ENCODE results near the gene EPHB3. TPM values are rescaled to one million over a fixed set of nuclear protein-coding genes. Genes with fewer than 3 reads are reported as not detected.

EPHB3 gene
- total RNA-seq (2014; rRNA removed; shearing (Covaris generic)) = 16.4 and 16.6 TPM in 2 replicates

DNA sequence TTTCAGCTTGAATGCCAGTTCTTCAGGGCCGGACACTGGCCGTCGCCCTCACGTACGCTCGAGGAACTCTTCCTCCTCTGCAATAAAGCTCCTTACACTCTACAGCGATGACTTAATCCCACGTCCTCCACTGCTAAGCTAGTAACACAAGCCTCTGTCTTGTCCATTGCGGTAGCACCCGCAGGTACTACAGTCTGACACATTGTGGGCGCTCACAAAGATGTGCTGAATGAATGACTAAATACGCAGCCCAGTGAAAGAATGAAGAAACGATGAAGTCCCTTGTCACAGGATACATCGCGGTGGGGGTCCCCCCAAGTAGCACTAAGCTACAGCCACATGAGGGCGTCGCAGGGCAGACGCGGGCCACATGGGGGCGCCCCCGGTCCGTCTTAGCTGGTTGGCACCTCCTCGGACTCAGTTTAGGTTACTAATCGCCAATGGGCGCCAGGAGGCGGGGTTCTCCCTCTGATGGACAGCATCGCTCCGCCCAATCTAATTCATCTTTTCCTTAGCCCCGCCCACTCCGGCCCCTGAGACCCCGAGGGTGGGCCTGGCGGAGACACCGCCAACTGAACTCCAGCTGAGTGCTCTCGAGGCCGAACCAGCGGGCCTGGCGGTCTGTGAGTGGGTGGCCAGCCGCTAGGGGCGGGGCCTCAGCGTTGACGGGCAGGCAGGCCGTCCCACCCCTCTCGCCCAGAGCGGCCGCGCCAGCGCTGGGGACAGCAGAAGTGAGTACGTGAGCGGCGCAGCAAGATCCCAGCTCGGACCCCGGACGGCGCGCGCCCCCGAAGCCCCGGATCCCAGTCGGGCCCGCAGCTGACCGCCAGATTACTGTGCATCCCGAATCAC lies at the start of gene EPHB3:
TSS of gene EPHB3 (plus strand) at position 725 of the 852 bp plus-strand sequence. CDS start 451 bp downstream, outside the sequence.
- 0 out of 2 replicates have a peak within 1 kb of the TSS, but pooled peaks have one; percentile 1 for H3K27ac ChIP-seq
- no peaks in the 10 kb centered on the region for H3K9me3 ChIP-seq (replicated peaks)
- H3K4me3 ChIP-seq = peak within 1 kb of the TSS; percentile 70
- H3K4me1 ChIP-seq = peaks cover 17% of the 10 kb centered on the region; the same call in 1 of the 2 replicates
- DNase-seq = peak; percentile 99
- H3K27me3 ChIP-seq = peaks cover 13% of the 10 kb centered on the region; the same call in 1 of the 2 replicates
- H3K36me3 ChIP-seq = no peaks in the 10 kb centered on the region

DNA sequence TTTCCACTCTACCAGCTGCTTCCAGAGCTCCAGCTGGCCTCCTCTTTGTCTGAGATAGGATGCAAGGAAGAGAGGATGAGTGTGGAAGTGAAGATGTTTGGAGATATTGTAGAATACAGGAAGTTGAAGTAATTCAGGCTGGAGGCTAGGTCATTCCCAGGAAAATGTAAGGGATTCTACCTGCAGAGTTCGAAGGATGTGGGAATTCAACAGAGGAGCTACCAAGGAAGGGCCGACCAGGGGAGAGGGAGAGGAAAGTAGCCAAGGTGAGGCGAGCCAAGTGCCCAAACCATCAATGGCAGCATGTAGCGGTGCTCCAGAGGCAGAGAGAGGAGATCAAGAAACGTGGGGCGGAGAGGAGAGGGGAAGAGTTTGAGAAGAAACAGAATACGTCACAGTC lies 49.0 kb upstream of the EPHB3 start:
- Histone ChIP-seq H3K27ac (no peak overlapping the region), H3K27me3 (no peaks in the 10 kb centered on the region)

GRCh38 chr3:184513276-184514170 lies 48.1 kb upstream of the EPHB3 start:
- H3K9me3 ChIP-seq (replicated peaks) = peaks cover 3% of the 10 kb centered on the region; the same call in 1 of the 2 replicates
- no peaks in the 10 kb centered on the region; the same call in 1 of the 2 replicates for H3K27me3 ChIP-seq
- DNase-seq = peak; percentile 76 to 89
- no peaks in the 10 kb centered on the region for H3K36me3 ChIP-seq
- H3K27ac ChIP-seq = no peak overlapping the region
- H3K4me1 ChIP-seq = peaks cover 7% of the 10 kb centered on the region
- peak overlapping the region; percentile 32 for H3K4me3 ChIP-seq

More for the DNA sequence above, 49.0 kb upstream of the EPHB3 start:
- no peak for DNase-seq
- Histone ChIP-seq H3K9me3 (replicated peaks) (peaks cover 3% of the 10 kb centered on the region; the same call in 1 of the 2 replicates), H3K4me3 (no peak overlapping the region), H3K4me1 (peaks cover 7% of the 10 kb centered on the region), H3K36me3 (no peaks in the 10 kb centered on the region)

DNA sequence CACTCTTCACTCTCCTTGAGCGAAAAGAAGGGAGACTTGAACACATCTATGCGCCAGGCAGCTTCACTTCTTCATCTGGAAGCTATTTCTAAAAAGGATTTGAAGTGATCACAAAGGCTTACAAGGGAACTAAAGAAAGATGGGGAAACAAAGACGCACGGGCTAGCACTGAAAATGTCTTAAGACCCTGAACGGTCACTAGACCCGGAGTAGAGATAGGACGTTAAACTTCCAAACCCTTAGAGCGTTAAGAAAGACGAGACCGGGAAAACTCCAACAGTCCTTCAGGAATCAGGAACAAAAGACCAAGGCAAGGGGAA lies 47.5 kb upstream of the EPHB3 start:
- H3K4me3 ChIP-seq = peak overlapping the region; percentile 32
- no peak overlapping the region for H3K27ac ChIP-seq
- no peaks in the 10 kb centered on the region; the same call in 1 of the 2 replicates for H3K27me3 ChIP-seq
- no peaks in the 10 kb centered on the region for H3K36me3 ChIP-seq
- H3K9me3 ChIP-seq (replicated peaks) = peaks cover 3% of the 10 kb centered on the region; the same call in 1 of the 2 replicates
- peaks cover 5% of the 10 kb centered on the region for H3K4me1 ChIP-seq
- DNase-seq = no peak

DNA sequence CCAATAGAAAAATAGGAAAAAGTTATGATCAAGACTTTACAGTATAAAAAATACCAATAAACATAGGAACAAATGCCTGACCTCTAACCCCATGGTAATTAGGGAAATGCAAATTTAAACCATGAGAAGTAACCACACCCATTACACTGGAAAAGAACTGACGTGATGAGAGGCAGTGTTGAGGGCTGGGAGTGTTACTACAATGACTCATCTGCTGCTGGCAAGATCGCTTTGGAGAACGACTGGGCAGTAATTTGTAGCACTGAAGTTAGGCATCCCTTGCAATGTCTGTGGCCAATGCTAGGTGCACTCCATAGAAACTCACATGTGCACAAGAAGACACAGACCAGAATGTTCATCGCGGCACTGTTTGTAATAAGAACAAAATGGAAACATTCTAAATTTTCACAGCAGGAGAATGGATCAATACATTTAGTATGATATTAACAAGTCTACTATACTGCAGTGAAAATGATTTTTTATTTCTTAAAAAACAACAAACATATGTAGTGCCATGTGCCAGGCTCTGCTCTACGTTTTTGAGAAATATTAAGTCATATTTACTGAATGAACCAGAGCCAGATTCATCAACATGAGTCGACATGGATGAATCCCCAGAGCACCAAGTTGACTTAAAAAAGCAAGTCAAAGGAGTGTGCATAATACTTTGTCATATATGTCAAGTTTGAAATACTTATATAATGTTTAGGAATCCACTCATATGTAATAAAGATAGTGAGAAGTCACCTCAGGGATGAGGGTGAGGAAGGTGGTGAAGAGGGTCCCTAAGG lies 37.6 kb upstream of the EPHB3 start:
- no peaks in the 10 kb centered on the region for H3K9me3 ChIP-seq (replicated peaks)
- no peaks in the 10 kb centered on the region for H3K4me1 ChIP-seq
- no peak overlapping the region for H3K27ac ChIP-seq
- no peaks in the 10 kb centered on the region for H3K36me3 ChIP-seq
- H3K4me3 ChIP-seq = no peak overlapping the region
- peak in 1 of 2 experiments; percentile 41 for DNase-seq
- H3K27me3 ChIP-seq = no peaks in the 10 kb centered on the region; the same call in 1 of the 2 replicates

DNA sequence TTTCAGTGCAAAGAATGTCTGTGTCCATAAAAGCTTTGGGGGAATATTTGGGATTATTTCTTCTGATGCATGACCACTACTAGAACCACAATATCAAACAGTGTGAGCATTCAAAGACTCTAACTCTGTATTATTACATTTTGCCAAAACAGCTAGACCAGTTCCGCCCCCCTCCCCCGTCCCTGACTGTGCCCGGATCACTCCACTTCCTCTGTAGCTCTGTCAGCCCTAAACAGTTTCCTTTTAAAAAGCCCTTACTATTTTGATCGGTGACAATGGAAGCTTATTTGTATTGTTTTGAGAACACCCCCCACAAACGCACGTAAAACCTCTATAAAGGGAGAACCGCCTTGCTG lies 36.6 kb upstream of the EPHB3 start:
- Histone ChIP-seq H3K4me3 (peak overlapping the region; percentile 39), H3K27ac (no peak overlapping the region), H3K36me3 (no peaks in the 10 kb centered on the region), H3K27me3 (no peaks in the 10 kb centered on the region; the same call in 1 of the 2 replicates), H3K9me3 (replicated peaks) (no peaks in the 10 kb centered on the region), H3K4me1 (no peaks in the 10 kb centered on the region)
- no peak for DNase-seq

GRCh38 chr3:184525337-184526087 lies 36.1 kb upstream of the EPHB3 start:
- Histone ChIP-seq H3K27me3 (no peaks in the 10 kb centered on the region; the same call in 1 of the 2 replicates), H3K36me3 (no peaks in the 10 kb centered on the region), H3K9me3 (replicated peaks) (no peaks in the 10 kb centered on the region), H3K4me1 (no peaks in the 10 kb centered on the region), H3K27ac (no peak overlapping the region), H3K4me3 (peak overlapping the region; percentile 39)
- no peak for DNase-seq

DNA sequence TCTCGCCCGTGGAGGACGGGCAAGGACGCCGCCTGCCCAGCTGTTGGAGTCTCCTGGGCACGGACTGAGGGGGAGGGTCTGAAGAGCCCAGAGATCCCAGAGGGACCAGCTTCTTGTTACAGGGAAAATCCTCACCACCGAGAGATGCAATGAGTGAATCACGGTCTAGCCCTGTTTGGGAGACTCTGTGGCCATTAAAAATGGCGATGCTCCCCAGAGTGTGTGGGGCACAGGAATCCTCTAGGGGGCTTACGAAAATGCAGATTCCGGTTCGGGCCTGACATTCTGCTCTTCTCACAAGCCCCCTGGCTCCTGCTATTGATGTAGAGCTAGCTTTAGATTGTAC lies 35.5 kb upstream of the EPHB3 start:
- no peaks in the 10 kb centered on the region; the same call in 1 of the 2 replicates for H3K27me3 ChIP-seq
- no peaks in the 10 kb centered on the region for H3K9me3 ChIP-seq (replicated peaks)
- no peaks in the 10 kb centered on the region for H3K36me3 ChIP-seq
- H3K4me3 ChIP-seq = peak overlapping the region; percentile 39
- H3K27ac ChIP-seq = no peak overlapping the region
- no peaks in the 10 kb centered on the region for H3K4me1 ChIP-seq
- peak in 1 of 2 experiments; percentile 26 for DNase-seq

GRCh38 chr3:184531626-184532280 lies 29.8 kb upstream of the EPHB3 start:
- no peak overlapping the region for H3K4me3 ChIP-seq
- no peak overlapping the region for H3K27ac ChIP-seq
- no peaks in the 10 kb centered on the region for H3K27me3 ChIP-seq
- no peaks in the 10 kb centered on the region for H3K9me3 ChIP-seq (replicated peaks)
- DNase-seq = no peak
- no peaks in the 10 kb centered on the region for H3K36me3 ChIP-seq
- H3K4me1 ChIP-seq = no peaks in the 10 kb centered on the region

DNA sequence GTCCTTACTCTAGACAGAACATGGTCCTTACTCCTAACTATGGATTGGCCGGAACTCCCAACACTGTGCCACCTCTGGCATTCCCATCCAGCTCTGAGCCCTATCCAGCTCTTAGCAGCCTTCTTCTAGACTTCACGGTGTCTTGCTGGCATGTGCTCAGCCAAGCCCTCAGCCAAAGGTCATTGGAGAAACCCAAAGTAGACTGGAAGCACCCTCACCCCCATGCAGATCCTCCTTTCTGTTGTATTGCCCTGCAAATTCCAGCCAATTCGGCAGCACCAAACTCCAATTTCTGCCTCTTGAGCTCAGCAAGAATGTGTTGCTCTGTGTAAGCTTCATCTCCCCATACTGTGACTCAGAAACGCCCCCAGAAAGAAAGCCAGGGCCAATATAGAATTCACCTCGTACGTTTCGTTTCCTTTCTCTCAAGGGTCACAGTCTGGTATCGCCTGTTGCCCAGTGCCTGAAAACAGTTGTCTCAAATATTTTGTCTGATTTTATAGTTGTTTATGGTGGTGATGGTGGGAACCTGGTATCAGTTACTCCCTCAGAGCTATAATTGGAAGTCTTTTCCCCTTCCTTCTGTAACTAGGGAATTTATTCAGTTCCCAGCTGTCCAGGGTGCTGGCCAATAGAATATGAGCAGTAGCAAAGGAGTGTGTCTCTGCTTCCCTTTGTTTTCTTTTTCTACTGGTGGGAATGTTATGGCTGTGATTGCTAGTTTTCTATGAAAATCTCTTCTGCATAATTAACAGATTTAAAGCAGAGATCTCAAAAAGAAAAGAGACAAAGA lies 28.4 kb upstream of the EPHB3 start:
- Histone ChIP-seq H3K4me3 (no peak overlapping the region), H3K9me3 (replicated peaks) (no peaks in the 10 kb centered on the region), H3K4me1 (no peaks in the 10 kb centered on the region), H3K36me3 (no peaks in the 10 kb centered on the region), H3K27ac (no peak overlapping the region), H3K27me3 (no peaks in the 10 kb centered on the region)
- peak in 1 of 2 experiments; percentile 26 for DNase-seq

GRCh38 chr3:184537885-184538665 lies 23.5 kb upstream of the EPHB3 start:
- H3K4me3 ChIP-seq = no peak overlapping the region
- H3K9me3 ChIP-seq (replicated peaks) = no peaks in the 10 kb centered on the region
- H3K4me1 ChIP-seq = no peaks in the 10 kb centered on the region
- no peak overlapping the region for H3K27ac ChIP-seq
- H3K27me3 ChIP-seq = peaks cover 7% of the 10 kb centered on the region; the same call in 1 of the 2 replicates
- no peaks in the 10 kb centered on the region for H3K36me3 ChIP-seq
- DNase-seq = no peak
